ENCODE results near the gene SPRED3. TPM values are rescaled to one million over a fixed set of nuclear protein-coding genes. Genes with fewer than 3 reads are reported as not detected.

The SPRED3 gene
- total RNA-seq, 1 donor from 2014 or later: 5.2 TPM

DNA sequence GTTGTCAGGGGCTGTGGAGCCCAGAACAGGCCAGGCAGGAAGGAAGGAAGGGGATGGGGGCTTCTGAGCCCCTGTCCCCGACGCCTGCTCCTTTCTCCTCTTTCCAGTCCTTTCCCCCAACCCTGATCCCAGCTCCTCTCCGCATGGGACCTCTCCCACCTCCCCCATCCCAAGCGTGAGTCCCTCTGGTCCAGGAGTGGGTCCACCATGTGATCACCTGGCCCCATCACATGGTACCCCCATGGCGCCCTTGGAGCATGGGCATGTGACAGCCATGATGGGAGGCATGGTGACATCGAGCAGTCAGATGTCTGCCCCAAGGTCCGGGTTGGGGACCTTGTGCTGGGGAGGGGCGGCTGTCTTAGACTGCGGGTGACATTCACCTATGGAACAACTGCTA, 54.2 kb downstream of the SPRED3 start:
- TF ChIP-seq, protein P1, sequence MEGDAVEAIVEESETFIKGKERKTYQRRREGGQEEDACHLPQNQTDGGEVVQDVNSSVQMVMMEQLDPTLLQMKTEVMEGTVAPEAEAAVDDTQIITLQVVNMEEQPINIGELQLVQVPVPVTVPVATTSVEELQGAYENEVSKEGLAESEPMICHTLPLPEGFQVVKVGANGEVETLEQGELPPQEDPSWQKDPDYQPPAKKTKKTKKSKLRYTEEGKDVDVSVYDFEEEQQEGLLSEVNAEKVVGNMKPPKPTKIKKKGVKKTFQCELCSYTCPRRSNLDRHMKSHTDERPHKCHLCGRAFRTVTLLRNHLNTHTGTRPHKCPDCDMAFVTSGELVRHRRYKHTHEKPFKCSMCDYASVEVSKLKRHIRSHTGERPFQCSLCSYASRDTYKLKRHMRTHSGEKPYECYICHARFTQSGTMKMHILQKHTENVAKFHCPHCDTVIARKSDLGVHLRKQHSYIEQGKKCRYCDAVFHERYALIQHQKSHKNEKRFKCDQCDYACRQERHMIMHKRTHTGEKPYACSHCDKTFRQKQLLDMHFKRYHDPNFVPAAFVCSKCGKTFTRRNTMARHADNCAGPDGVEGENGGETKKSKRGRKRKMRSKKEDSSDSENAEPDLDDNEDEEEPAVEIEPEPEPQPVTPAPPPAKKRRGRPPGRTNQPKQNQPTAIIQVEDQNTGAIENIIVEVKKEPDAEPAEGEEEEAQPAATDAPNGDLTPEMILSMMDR (conservative IDR thresholded peaks at IDR 0.05; ENCODE audit: low read depth, low read length): no peak
- H3K4me3 ChIP-seq (ENCODE audit: low read depth, low read length): no peak overlapping the region
- no peak for DNase-seq (ENCODE audit: low read depth)

DNA sequence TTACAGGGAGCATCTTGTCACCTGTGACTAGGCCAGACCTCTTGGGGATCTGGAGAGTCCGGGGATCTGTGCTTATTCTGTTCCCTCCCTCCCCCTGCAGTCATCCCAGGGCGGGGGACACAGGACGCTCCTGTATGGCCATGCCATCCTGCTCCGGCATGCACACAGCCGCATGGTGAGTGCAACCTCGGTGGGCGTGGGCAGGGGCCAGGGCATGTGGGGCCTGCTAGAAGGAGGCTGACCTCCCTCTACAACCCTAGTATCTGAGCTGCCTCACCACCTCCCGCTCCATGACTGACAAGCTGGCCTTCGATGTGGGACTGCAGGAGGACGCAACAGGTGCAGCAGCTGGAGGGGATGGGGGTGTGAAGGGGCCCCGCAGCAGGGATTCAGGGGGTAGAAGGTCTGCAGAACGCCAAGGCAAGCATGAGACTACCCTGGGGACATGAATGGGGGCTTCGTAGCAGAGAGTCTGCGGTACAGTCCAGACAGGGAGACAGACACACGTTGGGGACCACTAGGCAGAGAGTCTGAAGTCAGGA, 55.0 kb downstream of the SPRED3 start:
- no peak for DNase-seq (ENCODE audit: low read depth)
- TF ChIP-seq, protein P1 (conservative IDR thresholded peaks at IDR 0.05; ENCODE audit: low read depth, low read length): no peak
- no peak overlapping the region for H3K4me3 ChIP-seq (ENCODE audit: low read depth, low read length)

DNA sequence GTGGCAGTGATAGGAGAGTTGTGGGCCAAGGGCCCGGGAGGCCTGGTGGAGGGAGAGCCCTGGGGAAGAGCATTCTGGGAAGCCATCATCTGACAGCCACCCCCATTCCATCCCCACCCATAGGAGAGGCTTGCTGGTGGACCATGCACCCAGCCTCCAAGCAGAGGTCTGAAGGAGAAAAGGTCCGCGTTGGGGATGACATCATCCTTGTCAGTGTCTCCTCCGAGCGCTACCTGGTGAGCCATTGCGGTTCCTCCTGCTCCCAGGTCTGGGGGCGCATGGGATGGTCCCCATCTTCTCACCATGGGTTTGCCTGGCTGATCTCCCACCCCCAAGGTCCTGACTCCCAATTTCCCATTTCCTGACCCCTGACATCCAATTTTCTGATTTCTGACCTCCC, 55.5 kb downstream of the SPRED3 start:
- TF ChIP-seq, protein P1 (conservative IDR thresholded peaks at IDR 0.05; ENCODE audit: low read depth, low read length): no peak
- DNase-seq (ENCODE audit: low read depth): no peak
- no peak overlapping the region for H3K4me3 ChIP-seq (ENCODE audit: low read depth, low read length)

DNA sequence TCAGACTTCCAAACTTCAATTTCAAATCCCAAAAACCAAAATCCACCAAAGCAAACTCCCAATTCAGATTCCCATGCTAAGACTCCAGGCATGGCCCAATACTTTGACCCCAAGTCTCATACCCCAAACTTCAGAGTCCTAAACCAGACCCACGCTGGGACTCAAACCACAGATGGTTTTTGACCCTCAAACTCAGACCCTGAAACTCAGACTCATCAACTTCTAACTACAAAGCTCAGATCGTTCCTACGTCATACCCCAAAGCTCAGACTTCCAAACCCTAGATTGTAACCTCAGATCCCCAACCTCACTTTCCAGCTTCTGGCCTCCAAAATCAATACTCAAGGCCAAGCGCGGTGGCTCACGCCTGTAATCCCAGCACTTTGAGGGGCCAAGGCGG, 56.9 kb downstream of the SPRED3 start:
- no peak overlapping the region for H3K4me3 ChIP-seq (ENCODE audit: low read depth, low read length)
- TF ChIP-seq, protein P1 (conservative IDR thresholded peaks at IDR 0.05; ENCODE audit: low read depth, low read length): no peak
- DNase-seq (ENCODE audit: low read depth): no peak

DNA sequence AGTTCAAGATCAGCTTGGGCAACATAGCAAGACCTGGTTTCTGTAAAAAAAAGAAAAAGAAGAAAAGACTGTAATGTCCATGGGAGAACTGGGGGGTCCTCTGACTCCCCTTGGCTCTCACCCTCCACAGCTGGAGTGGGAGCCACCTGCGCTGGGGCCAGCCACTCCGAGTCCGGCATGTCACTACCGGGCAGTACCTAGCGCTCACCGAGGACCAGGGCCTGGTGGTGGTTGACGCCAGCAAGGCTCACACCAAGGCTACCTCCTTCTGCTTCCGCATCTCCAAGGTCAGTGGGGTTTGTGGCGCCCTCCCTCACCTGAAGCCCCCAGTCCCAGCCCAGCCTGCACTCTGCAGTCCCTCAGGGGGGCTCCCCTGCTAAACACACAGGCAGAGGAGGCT, 59.7 kb downstream of the SPRED3 start:
- TF ChIP-seq, protein P1 (conservative IDR thresholded peaks at IDR 0.05; ENCODE audit: low read depth, low read length): no peak
- no peak for DNase-seq (ENCODE audit: low read depth)
- no peak overlapping the region for H3K4me3 ChIP-seq (ENCODE audit: low read depth, low read length)

Other genes with a start within 250 kb of the SPRED3 start
- gene DPF1, start 164.5 kb upstream of the SPRED3 start, total RNA-seq: 1.3 and 2.6 TPM in 2 replicates
- 13.4 and 14.3 TPM in 2 replicates for gene PPP1R14A, start 132.3 kb upstream of the SPRED3 start, total RNA-seq
- 539 and 548 TPM in 2 replicates for gene SPINT2, start 124.1 kb upstream of the SPRED3 start, total RNA-seq
- gene C19orf33, start 84.4 kb upstream of the SPRED3 start, total RNA-seq: 267 and 305 TPM in 2 replicates
- 72.2 and 90.6 TPM in 2 replicates for gene YIF1B, start 72.8 kb upstream of the SPRED3 start, total RNA-seq
- 3.8 and 3.9 TPM in 2 replicates for gene KCNK6, start 68.9 kb upstream of the SPRED3 start, total RNA-seq
- 0.51 and 1.2 TPM in 2 replicates for gene CATSPERG, start 52.9 kb upstream of the SPRED3 start, total RNA-seq
- 227 and 369 TPM in 2 replicates for gene PSMD8, start 14.1 kb upstream of the SPRED3 start, total RNA-seq
- gene GGN, start 663 bp upstream of the SPRED3 start, total RNA-seq: 0.87 and 1.8 TPM in 2 replicates
- gene FAM98C, start 14.4 kb downstream of the SPRED3 start, total RNA-seq: 13.2 and 37.1 TPM in 2 replicates
- not detected in 2 replicates for gene RASGRP4, start 37.5 kb downstream of the SPRED3 start, total RNA-seq
- 0.12 TPM in 1 of 2 replicates, not detected in the other for gene RYR1, start 45.0 kb downstream of the SPRED3 start, total RNA-seq
- gene MAP4K1, start 229.3 kb downstream of the SPRED3 start, total RNA-seq: 0.43 and 3.1 TPM in 2 replicates
- 548 and 564 TPM in 2 replicates for gene EIF3K, start 230.5 kb downstream of the SPRED3 start, total RNA-seq

Measured in epithelial cell of proximal tubule (primary cell).